Hematopoietic multipotent progenitor cell treated with erythropoietin and hydrocortisone succinate and interleukin-3 and kit ligand, for 6 days (in vitro differentiated cells): ENCODE data around the gene SARS1.

Experiments
- DNase-seq: peaks from one replicate; pipeline ENCODE4 v3.0.0-alpha.2; 2015

SARS1 gene

DNA sequence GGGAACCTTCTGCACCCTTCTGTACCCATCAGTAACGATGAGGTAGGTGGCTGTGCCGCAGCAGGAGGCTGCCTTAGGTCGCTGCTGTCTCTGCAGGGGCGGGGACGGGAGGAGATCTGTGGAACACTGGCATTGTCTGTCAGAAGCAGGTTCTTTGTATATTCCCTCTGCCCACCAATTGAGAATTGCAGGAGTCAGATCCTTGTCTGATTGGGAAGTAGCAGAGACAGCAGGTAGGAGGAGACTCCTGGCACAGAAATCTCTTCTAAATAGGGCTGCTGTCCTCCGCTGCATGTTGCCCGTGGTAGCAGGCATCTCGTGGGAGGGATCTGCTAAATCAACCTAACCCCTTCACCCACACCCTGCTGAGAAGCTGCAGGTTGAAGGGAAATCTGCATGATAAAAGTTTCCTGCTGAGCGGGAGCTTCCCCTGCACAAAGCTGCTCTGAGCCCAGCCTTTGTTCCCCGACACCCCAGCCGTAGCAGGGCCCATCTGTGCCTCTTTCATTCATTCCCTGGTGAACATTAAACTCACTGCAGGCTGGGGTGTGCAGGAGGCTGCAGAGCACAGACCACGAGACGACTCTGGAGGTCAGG lies 15.9 kb downstream of the SARS1 start:
- no peak for DNase-seq

- DNase-seq, result no peak
Observed at GRCh38 chr1:109231066-109231465, 17.3 kb downstream of the SARS1 start.

GRCh38 chr1:109235137-109235536 lies 21.4 kb downstream of the SARS1 start:
- no peak for DNase-seq

DNA sequence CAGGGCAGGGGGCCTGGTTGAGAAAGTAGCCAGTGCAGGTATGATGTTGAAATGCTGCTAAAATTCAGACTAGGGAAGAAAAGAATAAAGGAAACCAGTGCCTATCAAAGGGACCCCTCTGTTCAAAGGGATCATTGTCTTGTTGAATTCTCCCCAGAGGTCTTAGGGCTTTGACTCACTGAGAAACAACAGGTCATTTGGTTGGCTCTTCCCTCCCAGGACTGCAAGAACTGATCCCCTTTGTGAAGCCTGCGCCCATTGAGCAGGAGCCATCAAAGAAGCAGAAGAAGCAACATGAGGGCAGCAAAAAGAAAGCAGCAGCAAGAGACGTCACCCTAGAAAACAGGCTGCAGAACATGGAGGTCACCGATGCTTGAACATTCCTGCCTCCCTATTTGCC lies 23.8 kb downstream of the SARS1 start:
- DNase-seq, result no peak

DNA sequence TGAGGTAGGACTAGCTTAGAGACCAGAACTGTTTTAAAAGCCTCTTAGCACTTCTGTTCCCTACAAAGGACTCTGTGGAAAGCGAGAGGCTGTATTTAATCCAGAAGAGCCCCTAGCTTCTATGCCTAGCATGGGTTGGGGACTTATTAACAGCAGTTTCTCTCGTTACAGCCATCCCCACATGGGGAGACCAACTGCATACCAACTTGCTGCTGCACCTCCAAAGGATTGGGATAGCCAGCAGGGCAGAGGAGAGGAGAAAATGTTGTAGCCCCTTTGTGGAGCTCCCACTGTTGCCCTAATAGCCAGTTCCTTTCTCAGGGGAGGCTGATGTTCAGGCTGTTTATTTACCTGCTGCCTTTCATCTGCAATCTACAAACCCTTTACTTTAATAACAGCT lies 24.7 kb downstream of the SARS1 start:
- DNase-seq, result no peak

- no peak for DNase-seq
Observed at GRCh38 chr1:109239047-109239408, 25.3 kb downstream of the SARS1 start.

- peak; percentile 60 for DNase-seq
Observed at GRCh38 chr1:109239409-109240068, 25.8 kb downstream of the SARS1 start.

DNA sequence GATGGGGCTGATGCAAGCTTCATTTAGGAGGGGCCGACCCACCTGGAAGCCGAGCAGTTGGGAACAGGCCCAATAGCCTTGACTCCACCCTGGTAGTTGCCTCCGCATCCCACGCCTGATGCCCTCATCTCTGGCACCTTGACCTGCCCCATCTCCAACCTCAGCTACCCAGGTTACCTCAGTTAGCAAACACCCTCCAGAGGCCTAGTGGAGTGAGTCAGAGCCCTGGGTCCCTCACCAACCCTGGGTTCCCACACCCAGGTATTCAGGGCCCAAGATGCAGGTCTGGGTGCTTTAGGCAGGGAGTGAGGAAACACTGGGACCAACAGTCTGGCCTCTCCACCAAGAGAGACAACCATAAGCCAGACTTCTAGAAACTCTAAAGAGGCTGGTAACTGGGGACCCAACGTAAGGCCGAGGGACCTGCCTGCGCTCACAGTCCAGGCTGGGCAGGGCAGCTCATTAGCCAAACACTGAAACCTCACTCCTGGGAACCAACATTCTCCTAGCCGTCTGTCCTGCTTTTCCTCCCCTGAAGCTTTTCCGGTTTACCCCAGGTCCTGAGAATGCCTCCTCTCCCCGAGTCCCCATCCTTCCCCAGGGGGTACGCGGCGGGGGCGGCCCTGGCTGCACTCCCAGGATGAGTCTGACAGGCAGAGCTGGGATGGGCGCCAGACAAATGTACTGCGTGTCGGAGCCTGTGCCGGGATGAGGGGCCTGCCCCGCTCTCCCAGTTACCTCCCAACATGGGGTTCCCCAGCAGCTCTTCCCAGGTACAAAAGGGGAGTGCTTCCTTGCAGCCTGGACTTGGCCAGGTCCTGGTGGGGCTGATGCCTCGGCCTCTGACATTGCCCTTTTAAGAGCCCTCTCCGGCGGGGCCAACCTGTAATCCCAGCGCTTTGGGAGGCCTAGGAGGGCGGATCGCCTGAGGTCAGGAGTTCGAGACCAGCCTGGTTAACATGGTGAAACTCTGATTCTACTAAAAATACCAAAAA lies 26.7 kb downstream of the SARS1 start:
- DNase-seq, result peak; percentile 43

DNA sequence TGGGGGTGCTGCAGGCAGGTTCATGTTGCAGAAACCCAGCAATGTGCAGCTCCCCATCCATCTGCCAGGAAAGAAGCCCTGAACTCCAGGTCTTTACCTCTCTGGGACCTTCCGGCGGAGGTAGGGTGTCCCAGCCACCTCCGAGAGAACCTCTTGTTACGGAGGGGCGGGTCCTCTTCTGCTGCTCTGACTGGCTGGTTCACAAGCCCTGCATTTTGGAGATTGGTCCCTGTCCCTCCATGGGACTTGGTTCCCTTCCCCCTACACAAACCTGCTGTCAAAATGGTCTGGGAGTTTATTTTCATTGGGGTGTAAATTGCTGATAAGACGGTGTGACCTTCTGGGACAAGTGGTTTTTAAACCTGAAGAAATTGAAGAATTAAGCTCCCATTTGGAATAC lies 27.6 kb downstream of the SARS1 start:
- DNase-seq, result peak; percentile 41

DNA sequence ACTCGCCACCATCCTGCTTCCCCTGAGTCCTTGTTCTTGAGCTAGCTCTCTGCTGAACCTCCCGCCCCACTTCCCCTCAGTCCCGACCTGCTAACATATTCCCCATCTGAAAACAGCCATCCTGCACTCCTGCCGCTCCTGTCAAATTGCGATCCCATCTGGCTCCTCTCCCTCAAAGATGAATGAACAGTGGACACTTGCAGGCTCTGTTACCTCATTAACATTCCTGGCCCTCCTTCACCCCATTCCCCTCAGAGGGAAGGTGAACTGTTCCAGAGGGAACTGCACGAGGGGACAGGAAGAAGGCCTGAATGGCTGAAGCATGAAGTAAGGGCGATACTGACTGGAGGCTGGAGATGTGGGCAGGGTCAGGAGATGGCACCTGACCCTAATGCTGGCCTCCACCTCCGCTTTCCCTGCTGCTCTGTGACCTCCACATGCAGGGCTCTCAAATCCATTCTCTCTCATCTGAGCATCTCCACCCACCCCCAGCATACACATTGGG lies 28.2 kb downstream of the SARS1 start:
- DNase-seq, result no peak

- DNase-seq, result no peak
Observed at GRCh38 chr1:109242387-109242786, 28.7 kb downstream of the SARS1 start.

- no peak for DNase-seq
Observed at GRCh38 chr1:109243221-109243620, 29.5 kb downstream of the SARS1 start.

GRCh38 chr1:109243860-109244552 lies 30.3 kb downstream of the SARS1 start:
- no peak for DNase-seq

- DNase-seq, result no peak
Observed at GRCh38 chr1:109246141-109246551, 32.4 kb downstream of the SARS1 start.

- DNase-seq, result no peak
Observed at GRCh38 chr1:109247401-109248365, 34.0 kb downstream of the SARS1 start.

GRCh38 chr1:109248444-109248796 lies 34.7 kb downstream of the SARS1 start:
- DNase-seq, result no peak

- peak; percentile 84 for DNase-seq
Observed at GRCh38 chr1:109248797-109249629, 35.3 kb downstream of the SARS1 start, which contains the start of gene CELSR2. CELSR2 (plus strand) TSS chr1:109249539; CDS start chr1:109250080, 541 bp downstream.

DNA sequence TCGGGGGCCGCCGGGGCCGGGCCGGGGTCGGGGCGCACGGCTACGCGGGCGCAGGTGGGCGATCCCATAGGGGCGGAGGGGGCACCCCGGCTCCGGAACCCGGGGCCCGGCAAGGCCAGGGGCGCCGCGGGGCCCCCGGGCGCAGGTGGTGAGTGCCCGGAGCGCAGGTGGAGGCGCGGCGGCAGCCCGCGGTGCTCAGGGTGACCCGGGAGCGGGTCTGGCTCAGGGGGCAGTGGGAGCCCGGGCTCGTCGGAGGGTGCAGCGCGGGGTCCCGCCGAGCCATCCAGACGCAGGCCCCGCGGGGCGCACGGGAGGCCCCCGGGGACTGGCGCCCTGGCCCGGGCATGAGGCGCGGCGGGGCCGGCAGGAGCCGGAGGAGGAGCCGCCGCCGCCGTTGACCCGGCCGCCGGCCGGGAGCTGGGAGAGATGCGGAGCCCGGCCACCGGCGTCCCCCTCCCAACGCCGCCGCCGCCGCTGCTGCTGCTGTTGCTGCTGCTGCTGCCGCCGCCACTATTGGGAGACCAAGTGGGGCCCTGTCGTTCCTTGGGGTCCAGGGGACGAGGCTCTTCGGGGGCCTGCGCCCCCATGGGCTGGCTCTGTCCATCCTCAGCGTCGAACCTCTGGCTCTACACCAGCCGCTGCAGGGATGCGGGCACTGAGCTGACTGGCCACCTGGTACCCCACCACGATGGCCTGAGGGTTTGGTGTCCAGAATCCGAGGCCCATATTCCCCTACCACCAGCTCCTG lies 36.1 kb downstream of the SARS1 start:
- no peak for DNase-seq

- DNase-seq, result no peak
Observed at GRCh38 chr1:109250454-109251276, 36.9 kb downstream of the SARS1 start.
